Esophagus muscularis mucosa (tissue), 4 donors: Measurements from ENCODE around the gene STYX. TPM values are rescaled to one million over a fixed set of nuclear protein-coding genes. Genes with fewer than 3 reads are reported as not detected.

Experiments
- DNase-seq: peaks from one replicate; pipeline ENCODE4 v3.0.0-alpha.2; 2017; ENCODE audit errors: extremely low spot score
- H3K27ac ChIP-seq, 4 donors: fragments of 200-600 bp; sonication (generic); replicated peaks in 1 of 4; 1 replicate in 3 of 4; 2 replicates in 1 of 4; pipeline ENCODE4 v1.5.1; 2016 to 2019; ENCODE audit warnings: mild to moderate bottlenecking in 1 of 4
- H3K27me3 ChIP-seq, 4 donors: fragments of 200-600 bp; sonication (generic); one replicate each; pipeline versions ENCODE4 v1.5.1 to v1.6.0; 2016 to 2019
- H3K36me3 ChIP-seq, 4 donors: fragments of 200-600 bp; sonication (generic); one replicate each; pipeline ENCODE4 v1.5.1; 2016 to 2019
- H3K4me1 ChIP-seq, 4 donors: fragments of 200-600 bp; sonication (generic); one replicate each; pipeline ENCODE4 v1.5.1; 2016 to 2019
- H3K4me3 ChIP-seq, 4 donors: fragments of 200-600 bp; sonication (generic); 1 replicate in 2 of 4; 2 replicates in 2 of 4; pipeline ENCODE4 v1.5.1; 2016 to 2019; ENCODE audit warnings: mild to moderate bottlenecking in 4 of 4, moderate library complexity in 1 of 4
- H3K9me3 ChIP-seq, 4 donors: fragments of 200-600 bp; sonication (generic); 1 replicate in 3 of 4; 2 replicates in 1 of 4; pipeline ENCODE4 v1.5.1; 2016 to 2019
- EP300 ChIP-seq: sonication (generic); formaldehyde crosslinking; IDR thresholded peaks from one replicate; pipeline ENCODE4 v1.6.1; 2017; ENCODE audit warnings: antibody characterized with exemption
- POLR2A ChIP-seq: fragments of 450-650 bp; IDR thresholded peaks from one replicate; pipeline ENCODE4 v1.6.1; 2017; ENCODE audit warnings: antibody characterized with exemption, moderate library complexity, mild to moderate bottlenecking, low read depth
- POLR2AphosphoS5 ChIP-seq, 2 donors: sonication (generic); formaldehyde crosslinking; IDR thresholded peaks; one replicate each; pipeline ENCODE4 v1.6.1; 2017; ENCODE audit warnings: antibody characterized with exemption in 2 of 2
- WGBS: methylation state at CpG from one replicate; pipeline ENCODE4 v1.1.5; 2018; 5-methylcytosine and 5-hydroxymethylcytosine counted together
- intact Hi-C: fragments of 100-400 bp; cut with DNase I; formaldehyde crosslinking; loops from one replicate; pipeline ENCODE4 v1.15.1; 2023
- total RNA-seq, 4 donors: library from RNA; depleted of rRNA; stranded (reverse); fragments of >200 nt; gene quantifications; one replicate each; pipeline versions ENCODE4 v1.1.0 to v1.2.1, GENCODE V29; 2016
- TF ChIP-seq, protein P1 (sequence below), 3 experiments: fragments of 200-600 bp in 2 of 3; fragments of 450-650 bp in 1 of 3; sonication (generic) in 2 of 3; IDR thresholded peaks; one replicate each; pipeline ENCODE4 v1.5.1; 2017 to 2019; ENCODE audit warnings: antibody characterized with exemption in 3 of 3, mild to moderate bottlenecking in 2 of 3, moderate library complexity in 1 of 3

Gene STYX
- total RNA-seq, 4 donors from 2014 or later = 16.6 to 25.2 (median 20.7) TPM

- intact Hi-C loops = loop anchor here (5.0 kb wide), 1 partner anchor 140 kb away; the partner anchor contains the start of genes GPR137C and TXNDC16
- DNase-seq = no peak
Observed at GRCh38 chr14:52692248-52692962, 37.6 kb upstream of the STYX start.

GRCh38 chr14:52693036-52693435 lies 36.9 kb upstream of the STYX start:
- TF ChIP-seq EP300 (no peak), POLR2AphosphoS5 (IDR thresholded peaks at IDR 0.05) (no peak), POLR2A (no peak)
- TF ChIP-seq, protein P1, sequence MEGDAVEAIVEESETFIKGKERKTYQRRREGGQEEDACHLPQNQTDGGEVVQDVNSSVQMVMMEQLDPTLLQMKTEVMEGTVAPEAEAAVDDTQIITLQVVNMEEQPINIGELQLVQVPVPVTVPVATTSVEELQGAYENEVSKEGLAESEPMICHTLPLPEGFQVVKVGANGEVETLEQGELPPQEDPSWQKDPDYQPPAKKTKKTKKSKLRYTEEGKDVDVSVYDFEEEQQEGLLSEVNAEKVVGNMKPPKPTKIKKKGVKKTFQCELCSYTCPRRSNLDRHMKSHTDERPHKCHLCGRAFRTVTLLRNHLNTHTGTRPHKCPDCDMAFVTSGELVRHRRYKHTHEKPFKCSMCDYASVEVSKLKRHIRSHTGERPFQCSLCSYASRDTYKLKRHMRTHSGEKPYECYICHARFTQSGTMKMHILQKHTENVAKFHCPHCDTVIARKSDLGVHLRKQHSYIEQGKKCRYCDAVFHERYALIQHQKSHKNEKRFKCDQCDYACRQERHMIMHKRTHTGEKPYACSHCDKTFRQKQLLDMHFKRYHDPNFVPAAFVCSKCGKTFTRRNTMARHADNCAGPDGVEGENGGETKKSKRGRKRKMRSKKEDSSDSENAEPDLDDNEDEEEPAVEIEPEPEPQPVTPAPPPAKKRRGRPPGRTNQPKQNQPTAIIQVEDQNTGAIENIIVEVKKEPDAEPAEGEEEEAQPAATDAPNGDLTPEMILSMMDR (IDR thresholded peaks at IDR 0.05) = no peak
- DNase-seq = no peak
- intact Hi-C loops = loop anchor here (5.0 kb wide), 1 partner anchor 141 kb away; the partner anchor contains the start of genes GPR137C and TXNDC16

More at GRCh38 chr14:52692248-52692962, 37.6 kb upstream of the STYX start:
- Histone ChIP-seq H3K36me3 (no peaks in the 10 kb centered on the region), H3K27me3 (no peaks in the 10 kb centered on the region), H3K4me3 (no peak overlapping the region), H3K9me3 (no peaks in the 10 kb centered on the region), H3K4me1 (peaks cover 11 to 46% (median 41%) of the 10 kb centered on the region in 4 donors), H3K27ac (no peak overlapping the region)
- 58% methylated on average over 5 of the region's 5 CpGs for WGBS
- no peak for TF ChIP-seq EP300
- TF ChIP-seq, protein P1 (IDR thresholded peaks at IDR 0.05) = no peak
- no peak for TF ChIP-seq POLR2A
- TF ChIP-seq POLR2AphosphoS5 (IDR thresholded peaks at IDR 0.05) = no peak

GRCh38 chr14:52693532-52693931 lies 36.4 kb upstream of the STYX start:
- TF ChIP-seq, protein P1 (IDR thresholded peaks at IDR 0.05) = no peak
- no peak for TF ChIP-seq EP300
- TF ChIP-seq POLR2A = no peak
- TF ChIP-seq POLR2AphosphoS5 (IDR thresholded peaks at IDR 0.05) = no peak
- no peak for DNase-seq

More at GRCh38 chr14:52693036-52693435, 36.9 kb upstream of the STYX start:
- H3K4me3 ChIP-seq = no peak overlapping the region
- H3K9me3 ChIP-seq = no peaks in the 10 kb centered on the region
- H3K4me1 ChIP-seq = peaks cover 11 to 46% (median 41%) of the 10 kb centered on the region in 4 donors
- WGBS = 74% methylated on average over 3 of the region's 3 CpGs
- H3K27ac ChIP-seq = peak overlapping the region in 1 of 4 donors; percentile 4
- no peaks in the 10 kb centered on the region for H3K27me3 ChIP-seq
- H3K36me3 ChIP-seq = no peaks in the 10 kb centered on the region

DNA sequence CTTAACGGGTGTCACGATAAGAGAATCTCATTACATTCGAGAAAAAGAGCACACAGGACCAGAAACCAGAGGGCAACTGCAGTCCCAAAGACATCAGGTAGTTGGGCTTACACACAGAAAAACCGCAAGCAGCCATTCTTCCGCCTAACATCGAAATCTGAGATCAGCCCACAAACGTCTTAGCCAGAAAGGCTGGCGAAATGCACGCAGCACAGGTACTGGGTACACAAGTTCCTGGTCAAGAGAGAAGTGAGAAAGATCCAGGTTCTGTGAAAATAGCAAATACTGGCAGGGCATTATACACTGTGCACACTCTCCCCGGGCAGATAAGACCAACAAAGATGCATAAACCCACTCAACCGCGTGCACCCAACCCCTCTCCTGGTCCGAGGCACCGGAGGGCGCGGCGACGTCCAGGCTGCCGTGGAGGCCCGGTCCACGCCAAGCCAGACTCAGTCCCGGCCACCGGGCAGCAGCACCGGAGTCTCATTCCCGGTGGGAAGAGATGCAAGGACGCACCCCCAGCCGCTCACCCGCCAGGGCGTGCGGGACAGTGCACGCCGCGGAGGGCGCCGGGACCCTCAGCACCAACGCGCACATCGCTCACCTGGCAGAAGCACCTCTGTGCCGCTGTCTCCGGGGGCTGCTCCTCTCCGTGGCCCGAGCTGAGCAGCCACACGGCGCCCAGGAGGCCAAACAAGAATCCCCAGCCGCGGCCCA lies 35.0 kb upstream of the STYX start:
- 1% methylated on average over 29 of the region's 46 CpGs for WGBS
- H3K36me3 ChIP-seq = no peaks in the 10 kb centered on the region
- H3K4me3 ChIP-seq = peak overlapping the region; percentile 76 to 94 (median 88)
- H3K27ac ChIP-seq = peak overlapping the region; percentile 96 to 99 (median 98)
- intact Hi-C loops = loop anchor here (5.0 kb wide), 1 partner anchor 143 kb away; the partner anchor contains the start of genes GPR137C and TXNDC16
- H3K4me1 ChIP-seq = peaks cover 11 to 46% (median 41%) of the 10 kb centered on the region in 4 donors
- TF ChIP-seq, protein P1 (IDR thresholded peaks at IDR 0.05) = no peak
- TF ChIP-seq POLR2A (no peak), POLR2AphosphoS5 (IDR thresholded peaks at IDR 0.05) (no peak), EP300 (no peak)
- no peaks in the 10 kb centered on the region for H3K27me3 ChIP-seq
- DNase-seq = no peak
- no peaks in the 10 kb centered on the region for H3K9me3 ChIP-seq

More at GRCh38 chr14:52693532-52693931, 36.4 kb upstream of the STYX start:
- Histone ChIP-seq H3K36me3 (no peaks in the 10 kb centered on the region), H3K9me3 (no peaks in the 10 kb centered on the region), H3K27me3 (no peaks in the 10 kb centered on the region), H3K4me3 (no peak overlapping the region), H3K4me1 (peaks cover 11 to 46% (median 41%) of the 10 kb centered on the region in 4 donors), H3K27ac (peak overlapping the region in 1 of 4 donors; percentile 4)
- WGBS = 89% methylated on average over 7 of the region's 7 CpGs
- intact Hi-C loops = loop anchor here (5.0 kb wide), 1 partner anchor 141 kb away; the partner anchor contains the start of genes GPR137C and TXNDC16
